Gastrocnemius medialis (tissue), 4 donors: Measurements from ENCODE around the gene GAB1. TPM values are rescaled to one million over a fixed set of nuclear protein-coding genes. Genes with fewer than 3 reads are reported as not detected.

Experiments
- ATAC-seq, 2 donors: fragments of 150-250 bp; one replicate each; pipeline ENCODE4 v1.9.1; 2016
- DNase-seq, 2 donors: peaks; one replicate each; pipeline ENCODE4 v3.0.0-alpha.2; 2019
- H3K27ac ChIP-seq, 4 donors: fragments of 200-600 bp; sonication (generic); 1 replicate in 1 of 4; 2 replicates in 3 of 4; pipeline ENCODE4 v1.5.1; 2016 to 2018; ENCODE audit warnings: mild to moderate bottlenecking in 2 of 4, moderate library complexity in 1 of 4
- H3K27me3 ChIP-seq, 3 donors: fragments of 200-600 bp; sonication (generic) in 2 of 3; 1 replicate in 1 of 3; 2 replicates in 2 of 3; pipeline versions ENCODE4 v1.5.1 to v1.6.0; 2016 to 2019; ENCODE audit warnings: mild to moderate bottlenecking in 1 of 3, moderate library complexity in 1 of 3
- H3K36me3 ChIP-seq, 2 donors: fragments of 200-600 bp; sonication (generic) in 1 of 2; one replicate each; pipeline ENCODE4 v1.5.1; 2017 to 2018
- H3K4me1 ChIP-seq, 2 donors: fragments of 200-600 bp; sonication (generic) in 1 of 2; one replicate each; pipeline ENCODE4 v1.5.1; 2016 to 2017; ENCODE audit warnings: mild to moderate bottlenecking in 2 of 2
- H3K4me3 ChIP-seq, 4 donors: fragments of 200-600 bp; sonication (generic) in 3 of 4; 1 replicate in 1 of 4; 2 replicates in 3 of 4; pipeline ENCODE4 v1.5.1; 2016 to 2019; ENCODE audit warnings: mild to moderate bottlenecking in 2 of 4
- H3K9me3 ChIP-seq, 3 donors: fragments of 200-600 bp; sonication (generic) in 2 of 3; 1 replicate in 1 of 3; 2 replicates in 2 of 3; pipeline ENCODE4 v1.5.1; 2016 to 2019
- CTCF ChIP-seq, 5 experiments: fragments of 450-650 bp in 3 of 5; fragments of 200-600 bp in 2 of 5; sonication (generic) in 2 of 5; IDR thresholded peaks in 4 of 5; conservative IDR thresholded peaks in 1 of 5; 1 replicate in 4 of 5; 2 replicates in 1 of 5; pipeline ENCODE4 v1.5.1; 2016 to 2019; ENCODE audit warnings: antibody characterized with exemption in 5 of 5, mild to moderate bottlenecking in 3 of 5, moderate library complexity in 3 of 5
- POLR2A ChIP-seq, 2 donors: fragments of 450-650 bp; IDR thresholded peaks; one replicate each; pipeline ENCODE4 v1.6.1; 2017; ENCODE audit warnings: antibody characterized with exemption in 2 of 2, mild to moderate bottlenecking in 2 of 2, moderate library complexity in 2 of 2
- in situ Hi-C, 4 donors: fragments of 200-750 bp; cut with MboI; loops; one replicate each; pipeline versions ENCODE4 v1.15.0 to v1.8.0; 2017; ENCODE audit warnings: low sequenced_read_pairs in 4 of 4
- intact Hi-C: fragments of 100-400 bp; cut with DNase I; formaldehyde crosslinking; loops from one replicate; pipeline ENCODE4 v1.15.1; 2023; ENCODE audit warnings: low total_unique reads
- total RNA-seq, 4 donors: library from RNA; depleted of rRNA; stranded (reverse); fragments of >200 nt; gene quantifications; one replicate each; pipeline versions ENCODE4 v1.1.0 to v1.2.3, GENCODE V29; 2016

GAB1 gene
- total RNA-seq, 4 donors from 2014 or later: 11.4 to 27.9 (median 26.6) TPM

GRCh38 chr4:143383005-143383574, 46.4 kb downstream of the GAB1 start:
- TF ChIP-seq CTCF (IDR thresholded peaks at IDR 0.05 in 4 of 5, conservative IDR thresholded peaks at IDR 0.05 in 1 of 5): no peak
- no peak for TF ChIP-seq POLR2A (IDR thresholded peaks at IDR 0.05)
- peak overlapping the region in 3 of 4 donors; percentile 15 to 39 (median 21) for H3K4me3 ChIP-seq
- no peaks in the 10 kb centered on the region for H3K36me3 ChIP-seq
- H3K4me1 ChIP-seq: peaks cover 79 to 85% of the 10 kb centered on the region in 2 donors
- peak overlapping the region; percentile 69 to 92 (median 86) for H3K27ac ChIP-seq
- in situ Hi-C loops: loop anchor here in 1 of 4 donors (5.0 kb wide), 1 partner anchor 46 kb away; the partner anchor contains the start of gene GAB1
- no peaks in the 10 kb centered on the region for H3K9me3 ChIP-seq
- no peaks in the 10 kb centered on the region for H3K27me3 ChIP-seq
- no peak for ATAC-seq
- intact Hi-C loops: loop anchor here (2.0 kb wide), 1 partner anchor 46 kb away; the partner anchor contains the start of gene GAB1
- DNase-seq: no peak

- ATAC-seq (peak; percentile 64 to 88), DNase-seq (peak; percentile 31 to 80)
- Histone ChIP-seq H3K27me3 (no peaks in the 10 kb centered on the region), H3K9me3 (no peaks in the 10 kb centered on the region), H3K27ac (peak overlapping the region; percentile 69 to 92 (median 86)), H3K36me3 (no peaks in the 10 kb centered on the region), H3K4me1 (peaks cover 78 to 83% of the 10 kb centered on the region in 2 donors), H3K4me3 (no peak overlapping the region)
- TF ChIP-seq CTCF (IDR thresholded peaks at IDR 0.05 in 4 of 5, conservative IDR thresholded peaks at IDR 0.05 in 1 of 5) (no peak), POLR2A (IDR thresholded peaks at IDR 0.05) (no peak)
- in situ Hi-C loops: loop anchor here in 1 of 4 donors (5.0 kb wide), 1 partner anchor 47 kb away; the partner anchor contains the start of gene GAB1
- intact Hi-C loops: no loop called here
Observed at GRCh38 chr4:143384381-143384994, 47.8 kb downstream of the GAB1 start.

- no peak for DNase-seq
- in situ Hi-C loops (no loop called here), intact Hi-C loops (no loop called here)
- H3K27me3 ChIP-seq: no peaks in the 10 kb centered on the region
- TF ChIP-seq POLR2A (IDR thresholded peaks at IDR 0.05) (no peak), CTCF (IDR thresholded peaks at IDR 0.05 in 4 of 5, conservative IDR thresholded peaks at IDR 0.05 in 1 of 5) (no peak)
- H3K4me1 ChIP-seq: peaks cover 80 to 89% of the 10 kb centered on the region in 2 donors
- no peaks in the 10 kb centered on the region for H3K36me3 ChIP-seq
- ATAC-seq: no peak
- H3K9me3 ChIP-seq: no peaks in the 10 kb centered on the region
- H3K27ac ChIP-seq: peak overlapping the region; percentile 0 to 87 (median 84)
- no peak overlapping the region for H3K4me3 ChIP-seq
Observed at GRCh38 chr4:143386812-143387211, 50.1 kb downstream of the GAB1 start.

- TF ChIP-seq POLR2A (IDR thresholded peaks at IDR 0.05) (no peak), CTCF (IDR thresholded peaks at IDR 0.05 in 4 of 5, conservative IDR thresholded peaks at IDR 0.05 in 1 of 5) (no peak)
- in situ Hi-C loops (no loop called here), intact Hi-C loops (no loop called here)
- Histone ChIP-seq H3K27me3 (no peaks in the 10 kb centered on the region), H3K4me3 (no peak overlapping the region), H3K27ac (peak overlapping the region; percentile 66 to 83 (median 73)), H3K9me3 (no peaks in the 10 kb centered on the region), H3K36me3 (no peaks in the 10 kb centered on the region), H3K4me1 (peaks cover 81 to 88% of the 10 kb centered on the region in 2 donors)
- peak; percentile 90 to 93 for ATAC-seq
- no peak for DNase-seq
Observed at GRCh38 chr4:143389579-143390195, 53.0 kb downstream of the GAB1 start.
